Activated T-cell treated with anti-CD3 and anti-CD28 coated beads, Interleukin-2, amount 50 U/mL, for 48 hours (primary cell): ENCODE data around the gene AMBRA1.

Experiments
- DNase-seq, 2 experiments: peaks; one replicate each; pipeline ENCODE4 v3.0.0-alpha.2; 2020

The AMBRA1 gene

GRCh38 chr11:46498179-46498578 lies 95.6 kb downstream of the AMBRA1 start:
- no peak for DNase-seq

- no peak for DNase-seq
Observed at GRCh38 chr11:46497498-46497897, 96.3 kb downstream of the AMBRA1 start.

DNA sequence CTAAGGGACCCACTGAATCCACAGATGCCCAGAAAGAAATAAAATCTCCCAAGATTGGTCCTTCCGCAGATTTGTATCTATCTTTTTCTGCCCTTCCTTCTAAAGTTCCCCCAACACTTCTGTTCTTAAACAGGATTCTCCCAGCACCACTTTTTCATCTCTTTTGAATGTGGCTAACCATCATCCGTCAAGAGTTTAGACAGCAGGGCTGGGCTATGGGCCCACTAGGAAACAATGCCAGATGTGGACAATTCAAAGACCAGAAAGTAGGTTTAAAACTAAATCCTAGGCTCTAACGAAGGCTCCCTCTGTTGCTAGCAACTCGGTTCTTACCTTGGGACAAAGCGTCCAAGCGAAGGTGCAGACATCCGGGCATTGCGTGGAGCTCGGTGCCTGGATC lies 100.0 kb downstream of the AMBRA1 start:
- no peak for DNase-seq

GRCh38 chr11:46492532-46492931 lies 101.3 kb downstream of the AMBRA1 start:
- no peak for DNase-seq

DNA sequence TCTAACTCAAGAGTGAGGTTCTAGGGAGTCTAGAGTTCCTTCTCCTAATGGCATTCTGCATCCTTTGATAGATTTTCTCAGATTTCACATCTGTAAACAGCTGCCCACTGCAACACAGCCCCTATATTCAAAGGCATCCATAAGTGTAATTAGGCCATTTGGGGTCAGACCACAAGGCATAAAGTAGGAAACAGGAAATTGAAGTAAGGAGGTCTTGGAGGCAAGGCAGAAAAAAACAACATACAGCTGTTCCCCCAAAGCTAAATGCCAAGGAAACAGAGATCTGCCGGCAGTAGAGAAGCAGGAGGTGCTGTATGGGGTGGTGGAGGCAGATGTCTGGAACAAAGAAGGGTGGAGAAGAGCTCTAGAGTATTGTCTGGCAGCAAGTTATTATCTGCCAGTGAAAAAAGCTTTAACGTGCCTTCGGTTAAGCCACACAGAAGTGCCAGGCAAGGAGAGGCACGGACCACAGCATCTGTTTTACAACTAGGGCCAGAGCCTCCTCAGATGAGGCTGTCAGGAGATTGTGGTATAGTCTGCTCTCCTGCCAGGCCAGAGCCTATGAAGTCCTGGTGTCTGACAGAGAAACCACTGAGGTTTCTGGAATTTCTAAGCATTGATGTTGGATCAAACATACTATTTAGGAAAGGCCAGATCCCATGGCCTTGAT lies 102.0 kb downstream of the AMBRA1 start:
- DNase-seq = no peak

DNA sequence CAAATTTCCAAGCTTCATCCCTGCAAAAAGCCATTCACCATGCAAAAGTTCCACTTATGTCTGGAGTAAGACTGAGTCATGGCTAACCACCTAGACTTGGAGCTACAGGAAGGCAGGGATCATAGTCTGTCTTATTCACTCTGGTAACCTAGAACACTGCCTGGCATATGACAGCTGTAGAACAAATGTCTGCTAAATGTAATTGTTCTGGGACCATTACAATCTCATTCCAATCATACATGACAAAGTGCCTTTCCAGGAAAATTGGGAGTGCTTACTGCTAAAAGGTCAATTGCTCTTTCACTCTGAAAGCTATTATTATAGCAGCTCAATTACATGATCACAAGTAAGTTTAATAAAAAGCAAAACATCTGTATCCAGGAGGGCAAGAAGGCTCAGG lies 103.2 kb downstream of the AMBRA1 start:
- DNase-seq = no peak

DNA sequence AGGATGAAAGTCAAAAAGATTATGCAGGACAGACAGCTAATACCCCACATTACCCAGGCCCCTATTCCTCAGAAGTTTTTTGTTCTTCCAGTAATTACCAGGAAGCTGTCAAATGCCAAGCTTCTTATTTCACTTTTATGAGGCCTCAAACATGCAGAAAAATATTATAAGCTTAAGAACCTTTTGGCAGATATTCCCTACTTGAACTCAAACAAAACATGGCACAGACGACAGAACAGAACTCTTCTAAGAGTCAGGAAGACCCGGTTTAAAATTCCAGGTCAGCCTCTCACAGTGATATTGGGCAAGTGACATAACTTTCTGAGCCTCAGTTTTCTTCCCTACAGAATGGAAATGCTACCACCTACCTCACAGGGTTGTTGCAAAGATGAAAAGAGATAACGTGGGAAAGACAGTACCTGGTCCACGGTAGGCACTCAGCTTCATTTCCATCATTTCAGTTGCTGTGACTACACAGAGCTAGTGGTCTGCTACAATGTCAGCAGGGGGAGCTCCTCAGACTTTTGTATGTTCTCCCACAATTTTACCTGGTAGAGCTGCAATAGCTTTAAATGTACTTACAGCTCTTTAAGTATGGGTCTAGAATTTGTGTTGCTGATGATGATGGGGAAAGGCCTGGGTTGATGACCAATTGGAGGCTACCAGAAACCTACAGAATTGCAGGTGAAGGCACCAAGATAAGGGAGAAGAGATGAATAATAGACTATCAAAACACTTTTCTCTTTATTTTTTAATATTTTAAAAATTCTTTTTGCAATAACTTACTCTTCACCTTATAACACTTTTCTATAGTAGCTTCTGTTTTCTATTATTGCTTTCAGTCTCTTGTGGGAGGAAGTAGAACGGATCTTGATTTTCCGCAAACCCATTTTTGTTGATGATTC lies 103.9 kb downstream of the AMBRA1 start:
- peak in 1 of 2 experiments; percentile 33 for DNase-seq

GRCh38 chr11:46485856-46486443 lies 107.9 kb downstream of the AMBRA1 start:
- no peak for DNase-seq

DNA sequence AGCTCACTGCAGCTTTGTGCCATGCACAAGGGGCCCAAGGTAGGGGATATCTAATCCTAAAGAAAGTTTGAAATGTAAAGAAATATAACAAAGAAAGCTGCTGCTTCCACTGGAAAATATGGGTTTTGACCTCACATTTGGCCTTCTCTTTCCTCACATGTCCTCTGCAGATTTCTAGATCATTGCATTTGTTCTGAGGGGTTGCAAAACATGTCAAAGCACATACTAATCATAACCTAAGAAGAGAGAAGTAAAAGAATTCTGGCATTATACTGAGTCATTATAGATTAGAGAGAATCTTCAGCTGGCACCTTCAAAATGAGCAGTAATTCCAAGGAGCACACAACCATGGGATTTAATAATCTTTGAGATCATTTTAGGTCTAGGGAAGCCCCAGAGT lies 109.7 kb downstream of the AMBRA1 start:
- DNase-seq = no peak

DNA sequence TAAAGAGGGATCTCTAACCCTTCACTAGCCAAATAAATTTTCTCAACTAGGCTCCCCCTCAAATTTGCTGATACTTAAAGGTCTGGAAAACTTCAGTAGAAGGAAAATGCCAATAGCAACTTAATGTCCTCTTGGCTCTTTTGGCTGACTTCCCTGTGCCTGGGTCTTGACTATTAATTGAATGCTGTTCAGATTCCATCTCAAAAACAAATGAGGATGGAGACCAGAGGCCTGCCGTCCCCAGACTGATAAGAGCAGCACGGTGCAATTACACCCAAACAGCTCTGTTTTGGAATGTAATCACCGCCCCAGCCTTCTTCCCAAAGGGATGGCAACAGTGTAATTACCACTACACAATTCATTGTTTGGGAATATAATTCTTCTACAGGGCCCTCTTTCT lies 112.9 kb downstream of the AMBRA1 start:
- no peak for DNase-seq

DNA sequence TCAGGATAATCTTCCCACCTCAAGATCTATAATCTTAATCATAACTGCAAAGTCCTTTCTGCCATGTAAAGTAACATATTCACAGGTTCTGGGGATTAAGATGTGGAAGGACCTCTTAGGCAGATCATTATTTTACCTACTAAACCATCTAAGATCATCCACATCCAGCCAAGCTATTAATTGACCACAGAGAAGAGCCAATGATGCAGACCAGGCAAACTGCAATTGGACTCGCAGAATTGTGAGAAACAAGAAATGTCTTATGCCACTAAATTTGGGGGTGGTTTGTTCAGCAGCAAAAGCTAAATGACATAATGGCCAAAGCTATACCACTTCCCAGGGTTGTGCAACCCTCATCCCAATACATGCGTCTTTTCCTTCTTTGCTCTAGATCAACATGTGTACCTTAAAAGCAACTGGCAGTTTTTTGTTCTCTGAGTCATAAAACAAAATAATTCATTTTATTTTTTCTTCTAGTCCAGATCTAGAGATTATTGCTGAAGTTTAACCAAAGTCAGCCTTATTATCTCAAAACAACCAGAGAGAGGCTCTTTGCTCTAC lies 113.6 kb downstream of the AMBRA1 start:
- no peak for DNase-seq

DNA sequence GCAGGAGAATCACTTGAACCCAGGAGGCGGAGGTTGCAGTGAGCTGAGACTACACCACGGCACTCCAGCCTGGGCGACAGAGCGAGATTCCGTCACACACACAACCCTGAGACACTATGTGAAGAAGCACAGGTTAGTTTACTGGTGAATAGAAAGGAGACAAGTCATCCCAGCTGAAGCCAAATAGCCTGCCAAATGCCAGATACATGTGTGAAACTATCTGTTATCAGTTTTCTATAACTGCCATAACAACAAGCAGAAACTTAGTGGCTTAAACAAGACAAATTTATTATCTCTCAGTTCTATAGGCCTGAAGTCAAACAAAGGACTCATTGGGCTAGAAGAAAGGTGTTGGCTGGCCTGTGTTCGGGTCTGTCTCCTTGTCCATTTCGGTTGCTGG lies 114.2 kb downstream of the AMBRA1 start:
- no peak for DNase-seq

GRCh38 chr11:46478196-46478595 lies 115.6 kb downstream of the AMBRA1 start:
- no peak for DNase-seq

DNA sequence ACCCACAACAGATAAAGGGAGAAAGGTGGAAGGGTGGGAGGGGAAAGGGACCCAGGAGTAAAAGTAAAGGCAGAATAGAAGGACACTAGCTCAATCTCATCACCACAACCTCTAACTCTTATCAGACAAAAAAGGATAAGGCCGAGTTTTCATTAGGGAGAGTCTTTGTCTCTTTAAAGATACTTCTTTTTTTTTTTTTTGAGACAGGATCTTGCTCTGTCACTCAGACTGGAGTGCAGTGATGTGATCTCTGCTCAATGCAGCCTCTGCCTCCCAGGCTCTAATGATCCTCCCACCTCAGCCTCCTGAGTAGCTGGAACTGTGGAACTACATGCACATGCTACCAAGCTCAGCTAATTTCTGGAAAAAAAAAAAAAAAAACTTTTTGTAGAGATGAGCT lies 116.7 kb downstream of the AMBRA1 start:
- no peak for DNase-seq

- DNase-seq = no peak
Observed at GRCh38 chr11:46475926-46476545, 117.8 kb downstream of the AMBRA1 start.

GRCh38 chr11:46475051-46475925 lies 118.5 kb downstream of the AMBRA1 start:
- DNase-seq = no peak

DNA sequence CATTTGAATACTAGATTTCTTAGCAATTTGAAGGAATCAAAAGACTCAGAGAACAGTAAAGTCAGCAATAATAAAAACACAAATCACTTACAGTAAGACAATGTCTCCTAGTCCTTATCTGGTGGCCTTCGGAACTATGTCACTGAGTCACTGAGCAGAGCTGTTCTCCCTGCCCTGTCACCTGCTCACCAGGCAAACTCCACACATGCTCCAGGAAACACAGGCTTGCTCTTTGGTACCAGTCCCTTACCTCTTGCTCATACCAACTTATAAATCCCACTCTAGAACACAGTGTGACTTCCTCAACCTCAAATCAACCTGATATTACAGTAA lies 121.2 kb downstream of the AMBRA1 start:
- no peak for DNase-seq

GRCh38 chr11:46471943-46472661 lies 121.7 kb downstream of the AMBRA1 start:
- DNase-seq = no peak

GRCh38 chr11:46469926-46470325 lies 123.9 kb downstream of the AMBRA1 start:
- no peak for DNase-seq

DNA sequence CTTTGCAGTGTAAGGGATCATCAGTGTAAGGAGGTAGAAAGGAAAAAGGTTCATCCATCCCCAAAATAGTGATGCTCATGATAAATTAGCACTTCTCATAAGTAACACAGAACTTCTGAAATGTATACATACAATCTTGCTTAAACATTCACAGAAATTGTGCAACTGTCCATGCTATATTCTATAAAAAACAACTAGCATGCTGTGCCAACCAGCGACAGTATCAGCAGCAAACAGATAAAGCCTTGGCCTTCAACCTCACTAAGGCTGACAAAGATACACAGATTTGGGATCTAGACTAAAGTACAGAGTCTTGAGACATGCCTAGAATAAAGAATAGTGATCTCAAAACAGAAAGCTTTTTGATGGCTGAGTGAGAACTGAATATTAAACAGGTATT lies 128.1 kb downstream of the AMBRA1 start:
- no peak for DNase-seq

- no peak for DNase-seq
Observed at GRCh38 chr11:46463701-46464421, 130.0 kb downstream of the AMBRA1 start.
